Measurements from ENCODE around the gene TTC7B. TPM values are rescaled to one million over a fixed set of nuclear protein-coding genes. Genes with fewer than 3 reads are reported as not detected.

The TTC7B gene
- total and polyA plus RNA-seq, 7 donors: 5.5 to 70.9 (median 46.8) TPM

DNA sequence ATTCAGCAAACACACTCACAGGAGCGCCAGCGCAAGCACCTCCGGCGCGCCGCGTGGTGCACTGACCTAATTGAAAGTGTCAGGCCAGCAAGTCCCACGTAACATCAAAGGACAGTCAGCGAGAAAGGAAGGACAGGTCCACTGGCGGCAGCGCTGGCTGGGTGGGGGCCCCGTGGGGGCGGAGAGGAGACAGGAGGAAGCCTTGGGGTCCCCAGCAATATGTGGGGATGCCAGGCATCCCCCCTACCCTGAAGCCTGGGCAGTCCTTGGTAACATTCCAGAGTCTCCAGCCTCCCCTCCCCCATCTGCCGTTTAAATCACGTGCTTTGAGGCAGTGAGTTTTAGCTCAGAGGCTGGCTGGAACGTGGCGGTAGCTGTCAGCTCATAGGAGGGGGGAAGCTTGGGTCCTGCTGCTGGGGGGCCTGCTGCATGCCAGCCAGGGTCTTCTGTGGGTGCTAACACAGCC, 260.2 kb downstream of the TTC7B start:
- intact Hi-C loops (cut with DNase I): no loop called here
- no peaks in the 10 kb centered on the region for H3K27me3 ChIP-seq
- DNase-seq: peak; percentile 82
- peaks cover 0 to 7% (median 0%) of the 10 kb centered on the region in 4 donors for H3K36me3 ChIP-seq
- H3K4me3 ChIP-seq: peak overlapping the region in 3 of 4 donors; percentile 19 to 36 (median 30)
- WGBS, 2 donors: 18 to 56% methylated on average over 17 of the region's 17 CpGs
- TF ChIP-seq POLR2A (IDR thresholded peaks at IDR 0.05) (no peak), EP300 (IDR thresholded peaks at IDR 0.05) (peak in 1 of 4 donors; percentile 31), POLR2AphosphoS5 (IDR thresholded peaks at IDR 0.05) (peak in 1 of 4 donors; percentile 63)
- H3K27ac ChIP-seq: peak overlapping the region; percentile 73 to 89 (median 84)
- peaks cover 0 to 62% (median 60%) of the 10 kb centered on the region in 4 donors for H3K4me1 ChIP-seq
- H3K9me3 ChIP-seq: no peaks in the 10 kb centered on the region

GRCh38 chr14:90555126-90556011, 260.9 kb downstream of the TTC7B start:
- 73 to 90% methylated on average over 21 of the region's 21 CpGs for WGBS, 2 donors

GRCh38 chr14:90554341-90554740, 261.9 kb downstream of the TTC7B start:
- WGBS, 2 donors: 81 to 89% methylated on average over 13 of the region's 13 CpGs
- H3K4me1 ChIP-seq: peaks cover 0 to 79% (median 73%) of the 10 kb centered on the region in 4 donors
- TF ChIP-seq EP300 (IDR thresholded peaks at IDR 0.05) (no peak), POLR2AphosphoS5 (IDR thresholded peaks at IDR 0.05) (no peak), POLR2A (IDR thresholded peaks at IDR 0.05) (no peak)
- TF ChIP-seq, protein P1, sequence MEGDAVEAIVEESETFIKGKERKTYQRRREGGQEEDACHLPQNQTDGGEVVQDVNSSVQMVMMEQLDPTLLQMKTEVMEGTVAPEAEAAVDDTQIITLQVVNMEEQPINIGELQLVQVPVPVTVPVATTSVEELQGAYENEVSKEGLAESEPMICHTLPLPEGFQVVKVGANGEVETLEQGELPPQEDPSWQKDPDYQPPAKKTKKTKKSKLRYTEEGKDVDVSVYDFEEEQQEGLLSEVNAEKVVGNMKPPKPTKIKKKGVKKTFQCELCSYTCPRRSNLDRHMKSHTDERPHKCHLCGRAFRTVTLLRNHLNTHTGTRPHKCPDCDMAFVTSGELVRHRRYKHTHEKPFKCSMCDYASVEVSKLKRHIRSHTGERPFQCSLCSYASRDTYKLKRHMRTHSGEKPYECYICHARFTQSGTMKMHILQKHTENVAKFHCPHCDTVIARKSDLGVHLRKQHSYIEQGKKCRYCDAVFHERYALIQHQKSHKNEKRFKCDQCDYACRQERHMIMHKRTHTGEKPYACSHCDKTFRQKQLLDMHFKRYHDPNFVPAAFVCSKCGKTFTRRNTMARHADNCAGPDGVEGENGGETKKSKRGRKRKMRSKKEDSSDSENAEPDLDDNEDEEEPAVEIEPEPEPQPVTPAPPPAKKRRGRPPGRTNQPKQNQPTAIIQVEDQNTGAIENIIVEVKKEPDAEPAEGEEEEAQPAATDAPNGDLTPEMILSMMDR (IDR thresholded peaks at IDR 0.05): no peak
- H3K9me3 ChIP-seq: no peaks in the 10 kb centered on the region
- H3K36me3 ChIP-seq: no peaks in the 10 kb centered on the region
- no peak overlapping the region for H3K4me3 ChIP-seq
- no peaks in the 10 kb centered on the region for H3K27me3 ChIP-seq
- intact Hi-C loops (cut with DNase I): loop anchor here (5.0 kb wide), 2 partner anchors 73 to 123 kb away; no protein-coding TSS in a partner anchor
- peak; percentile 79 for DNase-seq
- peak overlapping the region; percentile 73 to 89 (median 84) for H3K27ac ChIP-seq

More at GRCh38 chr14:90555126-90556011, 260.9 kb downstream of the TTC7B start:
- H3K27ac ChIP-seq: peak overlapping the region; percentile 73 to 89 (median 84)
- H3K36me3 ChIP-seq: peaks cover 0 to 3% (median 0%) of the 10 kb centered on the region in 4 donors
- peaks cover 0 to 68% (median 66%) of the 10 kb centered on the region in 4 donors for H3K4me1 ChIP-seq
- DNase-seq: no peak
- peak overlapping the region in 3 of 4 donors; percentile 19 to 36 (median 30) for H3K4me3 ChIP-seq
- intact Hi-C loops (cut with DNase I): no loop called here
- H3K9me3 ChIP-seq: no peaks in the 10 kb centered on the region
- TF ChIP-seq EP300 (IDR thresholded peaks at IDR 0.05) (no peak), POLR2A (IDR thresholded peaks at IDR 0.05) (no peak), POLR2AphosphoS5 (IDR thresholded peaks at IDR 0.05) (no peak)
- TF ChIP-seq, protein P1 (IDR thresholded peaks at IDR 0.05): no peak
- no peaks in the 10 kb centered on the region for H3K27me3 ChIP-seq

DNA sequence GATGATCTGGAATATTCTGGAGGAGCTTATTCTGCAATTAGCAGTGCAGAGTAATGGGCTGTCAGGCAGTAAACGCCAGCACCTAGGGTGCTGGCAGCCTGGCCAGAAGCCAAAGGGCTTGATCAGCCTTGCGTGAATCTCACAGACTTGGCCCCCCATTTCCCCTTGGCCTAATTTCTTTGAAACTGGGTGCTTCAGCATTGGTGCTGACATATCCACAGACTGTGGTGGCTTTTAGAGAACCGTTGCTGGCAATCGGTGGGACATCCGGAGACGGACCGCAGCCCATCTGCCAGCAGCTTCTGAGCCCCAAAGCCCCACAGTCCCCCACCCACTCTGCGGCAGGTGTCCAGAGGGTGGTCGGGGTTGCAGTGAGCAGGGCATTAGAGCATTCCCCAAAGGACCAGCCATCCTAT, 262.3 kb downstream of the TTC7B start:
- no peaks in the 10 kb centered on the region for H3K9me3 ChIP-seq
- H3K27ac ChIP-seq: peak overlapping the region; percentile 73 to 89 (median 84)
- WGBS, 2 donors: 74 to 79% methylated on average over 9 of the region's 9 CpGs
- peaks cover 0 to 83% (median 76%) of the 10 kb centered on the region in 4 donors for H3K4me1 ChIP-seq
- H3K36me3 ChIP-seq: no peaks in the 10 kb centered on the region
- H3K4me3 ChIP-seq: no peak overlapping the region
- intact Hi-C loops (cut with DNase I): loop anchor here (5.0 kb wide), 2 partner anchors 73 to 123 kb away; no protein-coding TSS in a partner anchor
- H3K27me3 ChIP-seq: no peaks in the 10 kb centered on the region
- TF ChIP-seq POLR2A (IDR thresholded peaks at IDR 0.05) (no peak), POLR2AphosphoS5 (IDR thresholded peaks at IDR 0.05) (no peak), EP300 (IDR thresholded peaks at IDR 0.05) (no peak)
- TF ChIP-seq, protein P1 (IDR thresholded peaks at IDR 0.05): no peak
- peak; percentile 64 for DNase-seq
